ENCODE data around the gene DLG2. TPM values are rescaled to one million over a fixed set of nuclear protein-coding genes. Genes with fewer than 3 reads are reported as not detected.

The DLG2 gene
- total RNA-seq, 1 donor from 2014 or later: 1.8 TPM

GRCh38 chr11:83629775-83630174 is 1997.4 kb downstream of the DLG2 start:
- Histone ChIP-seq H3K4me1 (ENCODE audit: insufficient read depth, low read length) (no peaks in the 10 kb centered on the region), H3K79me2 (ENCODE audit: insufficient read depth, low read length) (no peaks in the 10 kb centered on the region), H4K20me1 (ENCODE audit: insufficient read depth, low read length) (no peaks in the 10 kb centered on the region), H3K36me3 (ENCODE audit: insufficient read depth, low read length) (no peaks in the 10 kb centered on the region), H3K9me3 (ENCODE audit: insufficient read depth, low read depth, low read length) (no peaks in the 10 kb centered on the region), H3K4me3 (ENCODE audit: insufficient read depth, low read depth, low read length) (no peak overlapping the region), H3K27me3 (ENCODE audit: insufficient read depth, low read length) (no peaks in the 10 kb centered on the region), H3K27ac (ENCODE audit: low read depth, low read length) (no peak overlapping the region), H3K4me2 (ENCODE audit: low read length) (no peak overlapping the region), H2AFZ (ENCODE audit: low read depth, low read length) (no peak overlapping the region), H3K9ac (ENCODE audit: low read length) (no peak overlapping the region)
- no peaks in the 10 kb centered on the region for H3K36me3 Mint-ChIP-seq (ENCODE audit: low read depth, unreplicated experiment)
- no peak overlapping the region for H3K4me3 Mint-ChIP-seq (ENCODE audit: unreplicated experiment)
- no peak overlapping the region for H3K27ac Mint-ChIP-seq (ENCODE audit: unreplicated experiment)
- FAIRE-seq: no peak
- no peaks in the 10 kb centered on the region for H3K9me3 Mint-ChIP-seq (ENCODE audit: unreplicated experiment)
- TF ChIP-seq, protein P1, sequence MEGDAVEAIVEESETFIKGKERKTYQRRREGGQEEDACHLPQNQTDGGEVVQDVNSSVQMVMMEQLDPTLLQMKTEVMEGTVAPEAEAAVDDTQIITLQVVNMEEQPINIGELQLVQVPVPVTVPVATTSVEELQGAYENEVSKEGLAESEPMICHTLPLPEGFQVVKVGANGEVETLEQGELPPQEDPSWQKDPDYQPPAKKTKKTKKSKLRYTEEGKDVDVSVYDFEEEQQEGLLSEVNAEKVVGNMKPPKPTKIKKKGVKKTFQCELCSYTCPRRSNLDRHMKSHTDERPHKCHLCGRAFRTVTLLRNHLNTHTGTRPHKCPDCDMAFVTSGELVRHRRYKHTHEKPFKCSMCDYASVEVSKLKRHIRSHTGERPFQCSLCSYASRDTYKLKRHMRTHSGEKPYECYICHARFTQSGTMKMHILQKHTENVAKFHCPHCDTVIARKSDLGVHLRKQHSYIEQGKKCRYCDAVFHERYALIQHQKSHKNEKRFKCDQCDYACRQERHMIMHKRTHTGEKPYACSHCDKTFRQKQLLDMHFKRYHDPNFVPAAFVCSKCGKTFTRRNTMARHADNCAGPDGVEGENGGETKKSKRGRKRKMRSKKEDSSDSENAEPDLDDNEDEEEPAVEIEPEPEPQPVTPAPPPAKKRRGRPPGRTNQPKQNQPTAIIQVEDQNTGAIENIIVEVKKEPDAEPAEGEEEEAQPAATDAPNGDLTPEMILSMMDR (IDR thresholded peaks at IDR 0.05; ENCODE audit: insufficient read depth, low read depth, low read length): no peak
- no peak for TF ChIP-seq EZH2 (IDR thresholded peaks at IDR 0.05; ENCODE audit: insufficient read depth, low read length)
- peaks cover 9% of the 10 kb centered on the region for H3K4me1 Mint-ChIP-seq (ENCODE audit: low read depth, unreplicated experiment)
- no peak for DNase-seq (ENCODE audit: low read depth)
- H3K27me3 Mint-ChIP-seq (ENCODE audit: low read depth, unreplicated experiment): no peaks in the 10 kb centered on the region

GRCh38 chr11:83628622-83629355 is 1998.4 kb downstream of the DLG2 start:
- H3K4me3 Mint-ChIP-seq (ENCODE audit: unreplicated experiment): no peak overlapping the region
- Histone ChIP-seq H3K4me1 (ENCODE audit: insufficient read depth, low read length) (no peaks in the 10 kb centered on the region), H3K27ac (ENCODE audit: low read depth, low read length) (no peak overlapping the region), H3K9me3 (ENCODE audit: insufficient read depth, low read depth, low read length) (no peaks in the 10 kb centered on the region), H4K20me1 (ENCODE audit: insufficient read depth, low read length) (no peaks in the 10 kb centered on the region), H2AFZ (ENCODE audit: low read depth, low read length) (no peak overlapping the region), H3K79me2 (ENCODE audit: insufficient read depth, low read length) (no peaks in the 10 kb centered on the region), H3K27me3 (ENCODE audit: insufficient read depth, low read length) (no peaks in the 10 kb centered on the region), H3K4me2 (ENCODE audit: low read length) (no peak overlapping the region), H3K9ac (ENCODE audit: low read length) (no peak overlapping the region), H3K4me3 (ENCODE audit: insufficient read depth, low read depth, low read length) (no peak overlapping the region), H3K36me3 (ENCODE audit: insufficient read depth, low read length) (no peaks in the 10 kb centered on the region)
- no peak for FAIRE-seq
- H3K9me3 Mint-ChIP-seq (ENCODE audit: unreplicated experiment): no peaks in the 10 kb centered on the region
- TF ChIP-seq, protein P1 (IDR thresholded peaks at IDR 0.05; ENCODE audit: insufficient read depth, low read depth, low read length): no peak
- no peak for TF ChIP-seq EZH2 (IDR thresholded peaks at IDR 0.05; ENCODE audit: insufficient read depth, low read length)
- H3K4me1 Mint-ChIP-seq (ENCODE audit: low read depth, unreplicated experiment): peaks cover 9% of the 10 kb centered on the region
- H3K36me3 Mint-ChIP-seq (ENCODE audit: low read depth, unreplicated experiment): no peaks in the 10 kb centered on the region
- peaks cover under 1% of the 10 kb centered on the region for H3K27me3 Mint-ChIP-seq (ENCODE audit: low read depth, unreplicated experiment)
- DNase-seq (ENCODE audit: low read depth): no peak
- H3K27ac Mint-ChIP-seq (ENCODE audit: unreplicated experiment): no peak overlapping the region

- H3K4me1 Mint-ChIP-seq (ENCODE audit: low read depth, unreplicated experiment): peaks cover 9% of the 10 kb centered on the region
These were observed 2001.8 kb downstream of the DLG2 start for GRCh38 chr11:83625336-83625735.

More at GRCh38 chr11:83625336-83625735, 2001.8 kb downstream of the DLG2 start:
- Histone ChIP-seq H2AFZ (ENCODE audit: low read depth, low read length) (no peak overlapping the region), H3K4me1 (ENCODE audit: insufficient read depth, low read length) (no peaks in the 10 kb centered on the region), H3K4me2 (ENCODE audit: low read length) (no peak overlapping the region), H4K20me1 (ENCODE audit: insufficient read depth, low read length) (no peaks in the 10 kb centered on the region), H3K4me3 (ENCODE audit: insufficient read depth, low read depth, low read length) (no peak overlapping the region), H3K27me3 (ENCODE audit: insufficient read depth, low read length) (no peaks in the 10 kb centered on the region), H3K9ac (ENCODE audit: low read length) (no peak overlapping the region), H3K36me3 (ENCODE audit: insufficient read depth, low read length) (no peaks in the 10 kb centered on the region), H3K79me2 (ENCODE audit: insufficient read depth, low read length) (no peaks in the 10 kb centered on the region), H3K9me3 (ENCODE audit: insufficient read depth, low read depth, low read length) (no peaks in the 10 kb centered on the region), H3K27ac (ENCODE audit: low read depth, low read length) (no peak overlapping the region)
- FAIRE-seq (no peak), DNase-seq (ENCODE audit: low read depth) (no peak)
- Mint-ChIP-seq H3K9me3 (ENCODE audit: unreplicated experiment) (no peaks in the 10 kb centered on the region), H3K27ac (ENCODE audit: unreplicated experiment) (no peak overlapping the region), H3K27me3 (ENCODE audit: low read depth, unreplicated experiment) (peaks cover 1% of the 10 kb centered on the region), H3K4me3 (ENCODE audit: unreplicated experiment) (no peak overlapping the region), H3K36me3 (ENCODE audit: low read depth, unreplicated experiment) (no peaks in the 10 kb centered on the region)
- TF ChIP-seq EZH2 (IDR thresholded peaks at IDR 0.05; ENCODE audit: insufficient read depth, low read length): no peak
- TF ChIP-seq, protein P1 (IDR thresholded peaks at IDR 0.05; ENCODE audit: insufficient read depth, low read depth, low read length): no peak
